HFF-Myc (cell line): ENCODE measurements around the gene WAS.

Experiments used
- DNase-seq: peaks from one replicate; pipeline ENCODE4 v3.0.0-alpha.2; 2011; ENCODE audit warnings: low read depth; ENCODE audit errors: extremely low read depth
- H3K4me3 ChIP-seq: replicated peaks from 2 replicates; pipeline ENCODE4 v1.5.1; 2011; ENCODE audit warnings: low read depth, mild to moderate bottlenecking, control low read depth, low read length
- CTCF ChIP-seq: IDR thresholded peaks from 2 replicates; pipeline ENCODE4 v1.5.1; 2012; ENCODE audit warnings: mild to moderate bottlenecking, low read depth, low read length, control low read depth; ENCODE audit errors: missing control alignments

WAS gene

GRCh38 chrX:48696909-48697727, 13.5 kb downstream of the WAS start:
- TF ChIP-seq CTCF: no peak
- H3K4me3 ChIP-seq: peak overlapping the region; percentile 67
- DNase-seq: no peak

GRCh38 chrX:48698306-48698705, 14.7 kb downstream of the WAS start:
- TF ChIP-seq CTCF: no peak
- no peak overlapping the region for H3K4me3 ChIP-seq
- no peak for DNase-seq

GRCh38 chrX:48700246-48700645, 16.6 kb downstream of the WAS start:
- no peak for TF ChIP-seq CTCF
- no peak overlapping the region for H3K4me3 ChIP-seq
- no peak for DNase-seq

GRCh38 chrX:48700951-48701653, 17.5 kb downstream of the WAS start:
- TF ChIP-seq CTCF: no peak
- H3K4me3 ChIP-seq: no peak overlapping the region
- DNase-seq: no peak

- no peak for TF ChIP-seq CTCF
- no peak overlapping the region for H3K4me3 ChIP-seq
- no peak for DNase-seq
These were observed 18.4 kb downstream of the WAS start for GRCh38 chrX:48702032-48702431.

GRCh38 chrX:48702716-48703115, 19.1 kb downstream of the WAS start:
- TF ChIP-seq CTCF: no peak
- no peak overlapping the region for H3K4me3 ChIP-seq
- DNase-seq: no peak
